Stimulated activated CD4-positive, alpha-beta T cell treated with anti-CD3 and anti-CD28 coated beads, Interleukin-12 subunit alpha, Interleukin-12 subunit beta, amount 100 ng/mL, for 48 hours (primary cell): Measurements from ENCODE around the gene MAP4K5.
"Not testable (repeated sequence)": the region's sequence is repeated elsewhere in the genome, so short reads cannot be mapped to it uniquely, and the experiment has no call there.

ENCODE experiments used
- DNase-seq, 3 donors: peaks; one replicate each; pipeline ENCODE4 v3.0.0-alpha.2; 2020; ENCODE audit warnings: low read depth in 2 of 3, low spot score in 1 of 3

Gene MAP4K5

DNA sequence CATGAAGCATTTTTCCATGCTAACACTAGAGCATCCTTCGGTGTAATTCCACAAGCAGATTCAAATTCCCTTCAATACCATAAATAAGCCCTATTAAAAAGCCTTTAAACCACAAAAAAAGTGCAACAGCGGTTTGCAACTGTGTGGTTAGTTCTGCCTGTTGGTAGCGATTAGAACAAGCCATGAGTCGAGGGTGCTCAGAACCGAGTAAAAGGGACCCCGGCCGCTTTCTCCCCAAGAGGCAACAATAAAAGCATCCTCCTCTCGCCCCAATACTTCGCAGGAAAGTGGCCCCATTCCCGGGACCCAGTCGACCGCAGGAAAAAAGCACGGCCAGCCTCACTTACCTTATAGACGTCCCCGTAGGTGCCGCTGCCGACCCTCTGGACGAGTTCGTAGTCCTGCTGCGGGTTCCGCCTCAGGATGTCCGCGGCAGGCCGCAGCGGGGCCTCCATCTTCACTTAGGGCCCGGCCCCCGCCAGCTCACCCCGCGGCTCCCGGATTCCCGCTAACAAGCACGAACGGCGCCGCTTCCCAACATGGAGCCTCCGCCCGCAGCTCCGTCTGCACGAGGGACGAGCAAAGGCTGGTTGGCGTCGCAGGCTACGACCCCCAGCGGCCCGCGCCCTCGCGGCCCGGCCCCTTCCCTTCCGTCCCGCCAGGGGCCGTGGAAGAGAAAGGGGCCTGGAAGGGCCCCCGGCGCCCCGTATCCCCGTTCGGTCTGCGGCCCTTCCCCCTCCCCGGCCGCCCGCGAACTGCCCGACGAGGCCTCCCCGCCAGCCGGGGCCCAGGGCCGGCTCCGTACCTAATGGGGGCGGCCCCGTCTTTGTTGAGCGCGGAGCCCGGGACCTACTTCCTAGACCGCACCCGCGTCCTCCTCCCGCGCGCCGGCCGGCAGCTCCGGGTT is 521 bp downstream of the MAP4K5 start:
- peak in 1 of 3 donors; percentile 16 for DNase-seq

- DNase-seq: no peak
Observed at GRCh38 chr14:50530794-50531365, 1.5 kb downstream of the MAP4K5 start.

- no peak for DNase-seq
Observed at GRCh38 chr14:50530358-50530757, 2.0 kb downstream of the MAP4K5 start.

- no peak for DNase-seq
Observed at GRCh38 chr14:50529288-50530179, 2.8 kb downstream of the MAP4K5 start.

DNA sequence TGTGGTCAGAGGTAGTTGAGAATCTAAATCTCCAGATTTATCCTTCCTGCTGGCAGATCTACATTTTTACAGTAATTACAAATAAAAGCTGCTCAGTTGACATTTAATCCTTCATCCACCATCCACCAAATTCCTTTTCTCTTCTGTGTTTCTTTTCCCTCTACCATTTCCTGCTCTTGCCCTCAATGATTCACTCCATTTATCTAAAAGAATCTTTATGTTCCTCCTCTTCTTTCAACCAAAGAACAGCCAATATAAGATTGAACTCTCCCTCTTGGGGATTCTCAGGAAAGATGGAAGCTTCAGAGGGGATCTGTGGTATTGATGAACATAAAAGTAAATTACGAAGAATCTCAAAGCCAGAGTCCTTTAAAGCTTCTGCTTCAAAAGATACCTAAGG is 4.4 kb downstream of the MAP4K5 start:
- DNase-seq: no peak

- no peak for DNase-seq
Observed at GRCh38 chr14:50524731-50525515, 7.4 kb downstream of the MAP4K5 start.

DNA sequence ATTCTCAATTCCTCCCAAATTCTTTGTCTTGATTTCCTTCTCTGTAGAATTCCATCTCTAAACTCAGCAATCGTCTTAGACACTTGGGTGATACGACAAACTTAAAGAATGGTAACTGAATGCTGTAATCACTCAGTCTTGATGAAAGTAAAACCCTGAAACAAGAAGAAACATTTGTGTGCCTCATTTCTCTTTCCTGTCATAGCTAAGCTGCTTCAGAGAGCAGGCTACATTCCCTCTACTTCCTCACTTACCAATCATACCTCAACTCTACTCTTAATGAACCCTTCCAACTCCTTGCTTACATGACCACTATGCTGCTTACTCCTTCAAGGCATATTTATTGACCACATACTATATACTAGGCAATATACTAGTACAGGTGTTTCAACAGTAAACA is 8.3 kb downstream of the MAP4K5 start:
- no peak for DNase-seq

DNA sequence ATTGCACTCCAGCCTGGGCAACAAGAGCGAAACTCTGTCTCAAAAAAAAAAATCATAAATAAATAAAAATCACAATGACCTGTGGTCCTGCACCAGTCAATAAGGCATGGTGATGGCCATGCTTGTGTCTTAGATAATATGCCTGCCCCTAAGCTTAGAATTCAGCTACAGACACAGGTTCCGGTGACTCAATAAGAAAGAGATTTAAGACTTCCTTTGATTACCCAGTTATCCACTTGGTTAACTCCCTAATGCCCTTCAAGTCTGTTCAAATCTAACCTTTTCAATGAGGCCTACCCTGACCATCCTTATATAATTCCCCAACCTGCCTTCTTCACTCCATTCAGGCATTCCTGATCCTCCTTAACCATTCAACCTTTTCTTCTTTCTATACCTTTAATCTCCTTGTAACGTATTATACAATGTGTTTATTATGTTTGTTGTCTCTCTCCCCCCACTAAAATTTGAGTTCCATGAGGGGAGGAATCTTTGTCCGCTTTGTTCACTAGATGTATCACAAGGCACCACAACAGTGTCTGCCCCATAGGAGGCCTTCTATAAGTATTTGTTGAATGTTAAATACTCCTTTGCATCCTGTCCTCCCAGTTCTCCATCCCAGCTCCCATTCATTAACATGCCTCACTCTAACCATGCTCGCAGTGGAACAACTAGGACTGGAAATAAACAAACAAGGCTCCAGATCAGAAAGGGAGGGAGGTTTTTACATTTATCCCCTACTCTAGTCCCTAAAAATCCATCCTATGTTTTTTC is 8.9 kb downstream of the MAP4K5 start:
- no peak for DNase-seq

DNA sequence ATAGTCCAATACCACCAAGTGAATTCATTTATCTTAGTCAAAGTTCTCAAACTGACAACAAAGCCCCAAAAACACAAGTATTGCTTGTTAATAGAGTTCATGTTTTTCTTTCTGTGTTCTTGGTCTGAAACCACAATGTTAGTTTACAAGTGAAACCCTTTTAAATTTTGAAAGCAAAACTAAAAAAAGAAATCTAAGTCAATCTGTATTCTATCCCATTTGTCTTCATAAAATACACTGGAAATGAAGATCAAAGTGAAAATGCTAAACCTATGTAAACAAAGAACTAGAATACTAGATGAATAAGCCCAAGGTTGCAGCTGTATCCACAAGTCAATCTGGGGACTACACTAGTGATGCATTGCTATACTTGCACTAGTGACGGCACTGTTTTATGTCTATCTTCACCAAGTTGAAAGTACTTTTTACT is 10.4 kb downstream of the MAP4K5 start:
- no peak for DNase-seq

GRCh38 chr14:50520947-50521815 is 11.2 kb downstream of the MAP4K5 start:
- peak; percentile 53 to 65 (median 59) for DNase-seq

DNA sequence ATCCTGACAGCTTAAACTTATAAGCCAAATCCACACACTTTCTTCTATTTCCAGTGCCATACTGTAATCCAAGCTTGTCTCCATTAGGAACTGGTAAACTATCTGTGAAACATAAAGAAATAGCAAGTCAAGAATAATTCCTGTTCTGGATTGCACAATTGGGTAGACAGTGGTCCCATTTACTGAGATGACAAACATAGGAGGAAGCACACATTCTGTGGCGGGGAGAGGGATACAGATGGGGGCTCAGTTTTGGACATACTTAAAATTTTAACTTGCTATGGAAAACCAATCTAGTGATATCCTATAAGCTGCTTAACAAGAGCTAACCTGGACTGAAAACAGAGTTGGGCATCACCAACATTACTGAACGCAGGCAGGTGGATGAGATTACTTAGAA is 16.3 kb downstream of the MAP4K5 start:
- DNase-seq: no peak

DNA sequence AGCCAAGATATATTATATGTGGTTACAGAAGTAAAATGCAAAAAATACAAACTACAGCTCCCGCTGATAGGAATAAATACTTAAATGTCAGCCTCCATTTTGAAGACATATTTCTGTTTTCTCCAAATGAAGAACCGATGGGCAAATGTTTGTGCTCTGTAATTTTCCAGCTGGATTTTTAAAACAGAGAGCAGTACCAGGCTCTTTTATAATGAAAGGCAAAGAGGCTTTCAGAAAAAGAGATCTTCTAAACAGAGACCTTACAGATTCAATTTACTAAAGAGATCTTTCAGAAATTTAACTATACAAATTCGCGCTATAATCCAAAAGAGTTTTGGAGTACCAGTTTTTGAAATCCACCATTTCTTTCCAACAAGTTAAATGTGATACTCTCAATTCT is 19.9 kb downstream of the MAP4K5 start:
- DNase-seq: no peak

- DNase-seq: no peak
Observed at GRCh38 chr14:50510157-50510556, 22.2 kb downstream of the MAP4K5 start.

DNA sequence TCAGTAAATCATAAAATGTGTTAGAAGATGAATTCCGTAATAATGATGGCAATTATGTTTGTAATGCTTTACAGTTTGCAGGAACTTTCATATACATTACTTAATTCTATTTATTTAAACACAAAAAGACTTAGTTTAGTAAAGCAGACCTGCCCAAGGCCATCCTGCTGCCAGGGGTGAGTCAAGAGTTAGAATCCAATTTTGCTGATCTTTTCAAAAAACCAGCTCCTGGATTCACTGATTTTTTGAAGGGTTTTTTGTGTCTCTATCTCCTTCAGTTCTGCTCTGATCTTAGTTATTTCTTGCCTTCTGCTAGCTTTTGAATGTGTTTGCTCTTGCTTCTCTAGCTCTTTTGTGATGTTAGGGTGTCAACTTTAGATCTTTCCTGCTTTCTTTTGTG is 25.3 kb downstream of the MAP4K5 start:
- DNase-seq: not testable (repeated sequence)

DNA sequence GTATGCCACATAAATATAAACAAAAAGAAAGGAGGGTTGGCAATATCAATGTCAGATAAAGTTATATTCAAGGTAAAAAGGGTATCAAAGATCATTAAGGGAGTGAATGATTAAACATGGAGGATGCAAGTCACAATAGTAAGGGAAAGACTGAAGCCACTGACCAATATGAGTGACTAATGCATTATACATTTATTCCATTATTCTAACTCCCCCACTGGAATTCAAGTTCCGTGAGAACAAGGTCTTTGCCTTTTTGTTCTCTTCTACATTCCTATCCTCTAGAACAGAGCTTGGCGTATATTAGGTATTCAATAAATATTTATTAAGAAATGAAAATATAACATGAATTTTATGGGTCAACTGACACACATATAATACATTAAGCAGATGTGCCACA is 30.7 kb downstream of the MAP4K5 start:
- no peak for DNase-seq

DNA sequence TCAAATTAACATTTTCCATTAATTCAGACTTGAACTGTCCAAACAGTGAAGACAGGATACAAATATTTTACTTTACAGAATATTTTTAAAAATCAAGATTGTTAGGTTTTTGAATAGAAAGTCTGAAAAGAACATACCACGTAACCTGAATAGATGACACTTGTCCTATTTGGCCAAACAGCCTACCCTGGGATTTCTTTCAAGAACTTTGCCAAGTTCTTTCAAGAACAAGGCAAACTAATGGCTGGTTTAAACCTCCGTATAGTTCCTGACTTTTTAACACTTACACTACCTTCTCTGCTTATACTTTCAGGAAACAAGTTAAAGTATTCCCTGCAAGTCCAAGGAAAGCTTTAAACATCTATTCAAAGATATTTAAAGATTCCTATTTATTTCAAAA is 35.0 kb downstream of the MAP4K5 start:
- no peak for DNase-seq

DNA sequence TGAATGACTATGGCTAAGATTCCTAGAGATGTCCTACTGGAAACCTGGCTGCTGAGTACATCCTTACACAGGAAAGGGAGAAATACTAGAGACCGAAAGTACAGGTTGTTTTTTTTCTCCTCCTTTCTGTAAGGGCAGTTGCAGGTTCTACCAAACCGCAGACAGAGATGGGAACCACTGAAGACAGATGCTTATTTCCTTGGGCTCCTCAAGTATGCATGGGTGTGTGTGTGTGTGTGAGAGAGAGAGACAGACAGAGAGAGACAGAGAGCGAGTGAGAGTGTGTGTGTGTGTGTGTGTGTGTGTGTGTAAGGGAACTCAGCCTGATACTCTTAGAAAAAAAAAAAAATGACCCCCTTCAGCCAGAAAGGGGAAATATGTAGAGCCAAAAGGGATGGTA is 42.5 kb downstream of the MAP4K5 start:
- no peak for DNase-seq

- no peak for DNase-seq
Observed at GRCh38 chr14:50488521-50488920, 43.8 kb downstream of the MAP4K5 start.

- DNase-seq: no peak
Observed at GRCh38 chr14:50479041-50479440, 53.3 kb downstream of the MAP4K5 start.
